SK-N-MC (cell line): Measurements from ENCODE around the gene KCNJ10.

Experiments used
- DNase-seq: peaks from one replicate; pipeline ENCODE4 v3.0.0-alpha.2; 2011; ENCODE audit warnings: low read depth, low spot score
- H3K27ac ChIP-seq: fragments of 200-600 bp; sonication (generic); 2 replicates; pipeline ENCODE4 v1.5.1; 2016; ENCODE audit warnings: mixed run types
- H3K36me3 ChIP-seq: fragments of 200-600 bp; sonication (generic); 2 replicates; pipeline ENCODE4 v1.6.1; 2017; ENCODE audit warnings: antibody characterized with exemption, low read length, mixed read lengths; ENCODE audit not compliant: insufficient read depth
- H3K4me3 ChIP-seq: fragments of 200-600 bp; sonication (generic); 2 replicates; pipeline ENCODE4 v1.5.1; 2016
- H3K9ac ChIP-seq: fragments of 200-600 bp; sonication (generic); 2 replicates; pipeline ENCODE4 v1.8.0; 2017; ENCODE audit warnings: mixed run types, mixed read lengths; ENCODE audit not compliant: insufficient read length
- H3K9me3 ChIP-seq: fragments of 200-600 bp; sonication (generic); 2 replicates; pipeline ENCODE4 v1.6.1; 2017; ENCODE audit warnings: low read depth, mild to moderate bottlenecking, antibody characterized with exemption, low read length, moderate library complexity, mixed read lengths
- EZH2 ChIP-seq: fragments of 200-600 bp; sonication (generic); IDR thresholded peaks from one replicate; pipeline ENCODE4 v1.6.1; 2017; ENCODE audit warnings: antibody characterized with exemption
- FOXP2 ChIP-seq: optimal IDR thresholded peaks from 2 replicates; pipeline ENCODE3; 2011; ENCODE audit warnings: mild to moderate bottlenecking, moderate library complexity; ENCODE audit not compliant: insufficient read depth; ENCODE audit errors: extremely low read length, control extremely low read depth
- POLR2AphosphoS5 ChIP-seq: IDR thresholded peaks from 2 replicates; pipeline ENCODE4 v1.6.1; 2012; ENCODE audit warnings: mild to moderate bottlenecking, low read depth, low read length, borderline replicate concordance

Gene KCNJ10

DNA sequence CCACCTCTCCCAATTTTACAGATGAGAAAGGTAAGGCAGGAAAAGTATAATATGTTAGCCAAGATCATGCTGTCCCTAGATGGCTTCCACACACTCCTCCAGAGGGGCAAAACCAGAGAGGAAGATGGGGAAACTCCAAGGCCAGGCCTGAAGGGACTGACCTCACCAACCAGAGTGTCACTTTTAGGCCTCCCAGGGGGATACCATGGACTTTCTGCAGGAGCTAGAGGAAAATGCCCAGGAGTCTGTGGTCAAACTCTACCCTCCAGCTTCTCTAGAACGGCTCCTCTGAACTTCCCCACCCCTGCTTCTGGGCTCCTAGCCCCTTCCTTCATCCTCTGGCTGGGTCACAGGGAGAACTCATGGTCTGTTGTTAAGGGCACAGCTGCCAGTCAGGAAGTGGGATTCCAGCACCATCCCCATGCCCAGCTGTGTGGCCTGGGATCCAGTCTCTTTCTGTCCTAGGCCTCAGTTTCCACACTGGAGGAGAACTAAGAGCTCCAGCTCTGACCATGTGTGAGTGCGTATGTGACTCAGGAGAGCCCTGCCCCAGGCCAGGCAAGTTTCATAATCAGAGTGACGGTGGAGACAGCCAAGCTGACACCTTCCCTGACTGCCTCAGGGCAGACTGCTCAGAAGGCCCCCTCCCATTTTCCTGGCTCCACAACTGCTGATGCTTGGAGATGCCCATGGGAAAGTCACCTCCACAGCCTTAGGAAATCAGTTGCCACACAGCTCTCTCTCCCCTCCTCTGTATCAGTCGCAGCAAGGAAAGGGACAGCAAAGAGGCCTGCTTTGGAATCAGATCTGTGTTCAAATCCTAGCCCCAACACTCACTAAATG is 26.5 kb upstream of the KCNJ10 start:
- H3K9me3 ChIP-seq, result no peaks in the 10 kb centered on the region
- H3K9ac ChIP-seq, result no peak overlapping the region
- no peaks in the 10 kb centered on the region for H3K36me3 ChIP-seq
- TF ChIP-seq FOXP2 (no peak), POLR2AphosphoS5 (no peak), EZH2 (no peak)
- no peak overlapping the region for H3K27ac ChIP-seq
- no peak overlapping the region for H3K4me3 ChIP-seq
- no peak for DNase-seq

DNA sequence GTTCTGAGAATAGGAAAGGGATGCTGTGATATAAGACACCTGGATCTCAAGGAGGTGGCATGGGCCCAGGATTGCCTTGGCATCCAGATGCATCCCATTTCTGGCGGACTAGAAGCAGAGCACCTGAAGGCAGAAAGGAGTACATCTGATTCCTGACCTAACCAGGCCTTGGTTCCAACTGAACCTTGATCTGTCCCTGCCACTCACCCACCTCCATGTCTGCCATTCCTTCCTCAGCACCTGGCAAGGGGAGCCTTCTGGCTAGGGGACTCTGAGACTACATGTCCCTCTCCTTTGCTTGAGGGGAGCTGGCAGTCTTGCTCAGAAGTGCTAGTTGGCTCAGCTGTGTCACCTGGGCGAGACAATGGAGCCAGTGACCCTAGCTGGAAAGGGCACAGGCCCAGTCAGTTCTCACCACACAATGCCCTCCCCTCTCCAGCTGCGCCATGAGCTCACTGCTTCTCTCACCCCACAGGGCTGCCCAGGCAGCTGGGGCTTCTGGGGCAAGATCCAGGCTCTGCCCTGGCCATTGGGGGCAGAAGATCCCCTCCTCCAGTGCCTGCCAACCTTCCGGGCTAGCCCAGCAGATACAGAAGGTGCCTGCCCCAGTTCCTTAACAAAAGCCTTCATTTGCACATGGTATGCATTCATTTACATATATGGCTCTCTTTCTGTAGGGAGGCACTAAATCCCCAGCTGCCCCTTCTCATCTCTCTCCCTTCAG is 25.6 kb upstream of the KCNJ10 start:
- H3K9ac ChIP-seq, result no peak overlapping the region
- H3K36me3 ChIP-seq, result no peaks in the 10 kb centered on the region
- TF ChIP-seq FOXP2, result no peak
- no peak for TF ChIP-seq EZH2
- TF ChIP-seq POLR2AphosphoS5, result no peak
- no peaks in the 10 kb centered on the region for H3K9me3 ChIP-seq
- no peak overlapping the region for H3K27ac ChIP-seq
- no peak for DNase-seq
- no peak overlapping the region for H3K4me3 ChIP-seq

DNA sequence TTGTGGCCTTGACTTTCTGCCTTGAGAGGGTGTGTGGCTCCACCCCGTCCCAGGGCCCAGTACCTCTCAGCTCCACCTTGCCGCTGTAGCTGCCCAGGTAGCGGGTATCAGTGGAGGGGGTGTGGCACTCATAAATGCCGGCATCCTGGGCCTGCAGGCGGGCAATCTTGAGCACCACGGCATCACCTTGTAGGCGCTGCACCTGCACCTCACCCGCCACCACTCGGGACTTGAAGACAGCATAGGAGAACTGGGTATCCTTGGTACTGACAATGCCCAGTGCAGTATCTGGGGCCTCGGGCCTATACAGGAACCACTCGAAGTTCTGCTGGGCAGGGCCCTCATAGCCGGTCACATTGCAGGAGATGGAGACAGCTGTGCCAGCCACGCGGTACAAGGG is 24.8 kb upstream of the KCNJ10 start:
- Histone ChIP-seq H3K27ac (no peak overlapping the region), H3K4me3 (no peak overlapping the region), H3K36me3 (no peaks in the 10 kb centered on the region), H3K9me3 (no peaks in the 10 kb centered on the region), H3K9ac (no peak overlapping the region)
- TF ChIP-seq POLR2AphosphoS5, result no peak
- TF ChIP-seq EZH2, result no peak
- DNase-seq, result no peak

DNA sequence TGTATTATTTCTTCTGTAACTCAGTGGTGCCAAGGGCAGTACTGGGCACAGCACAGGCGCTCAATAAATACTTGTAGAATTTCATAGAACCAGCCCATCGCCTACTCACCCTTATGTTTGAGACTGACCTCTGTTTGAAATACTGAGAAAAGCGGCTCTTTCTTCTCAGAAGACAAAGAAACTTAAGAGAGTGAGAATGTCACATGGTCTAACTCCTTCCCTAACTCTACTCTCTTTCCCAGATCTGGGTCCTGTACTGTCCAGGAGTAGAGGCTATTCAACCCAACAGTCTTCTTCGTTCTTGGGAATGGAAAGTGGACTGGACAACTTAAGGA is 24.3 kb upstream of the KCNJ10 start:
- H3K27ac ChIP-seq, result no peak overlapping the region
- no peak for DNase-seq
- no peaks in the 10 kb centered on the region for H3K36me3 ChIP-seq
- no peak overlapping the region for H3K9ac ChIP-seq
- H3K4me3 ChIP-seq, result no peak overlapping the region
- H3K9me3 ChIP-seq, result no peaks in the 10 kb centered on the region
- TF ChIP-seq FOXP2, result no peak
- no peak for TF ChIP-seq POLR2AphosphoS5
- no peak for TF ChIP-seq EZH2

DNA sequence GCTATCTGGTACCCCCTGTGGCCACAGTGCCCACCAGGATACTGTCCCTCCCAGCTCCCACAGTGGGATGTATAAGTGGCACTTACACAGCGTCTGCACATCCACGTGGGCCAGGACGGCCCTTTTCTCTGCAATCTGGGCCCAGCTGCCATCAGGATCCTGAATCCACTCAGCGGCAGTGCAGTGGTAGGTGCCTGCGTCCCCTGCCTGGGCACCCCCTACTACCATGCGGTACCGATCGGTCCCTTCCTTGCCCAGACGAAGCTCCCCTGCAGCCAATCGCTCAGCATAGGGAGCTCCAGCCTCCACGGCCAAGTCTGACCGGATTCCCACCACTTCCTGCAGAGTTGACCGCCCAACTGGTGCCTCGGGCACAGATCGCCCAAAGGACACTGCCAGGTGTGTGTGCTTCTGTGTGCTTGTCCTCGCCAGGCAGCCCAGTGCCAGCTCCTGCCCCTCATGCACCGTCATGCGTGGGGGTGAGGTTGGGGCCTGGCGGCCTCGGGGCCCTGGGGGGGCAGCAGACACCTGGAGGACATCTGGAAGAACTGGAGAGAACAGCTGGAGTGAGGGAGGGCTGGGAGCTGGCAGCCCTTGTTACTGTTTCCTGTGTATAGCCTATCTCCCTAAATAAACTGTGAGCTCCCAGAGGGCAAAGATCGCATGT is 23.8 kb upstream of the KCNJ10 start:
- no peak overlapping the region for H3K4me3 ChIP-seq
- no peak for TF ChIP-seq FOXP2
- TF ChIP-seq POLR2AphosphoS5, result no peak
- no peak for TF ChIP-seq EZH2
- H3K27ac ChIP-seq, result no peak overlapping the region
- no peak for DNase-seq
- no peaks in the 10 kb centered on the region for H3K9me3 ChIP-seq
- H3K9ac ChIP-seq, result no peak overlapping the region
- no peaks in the 10 kb centered on the region for H3K36me3 ChIP-seq

DNA sequence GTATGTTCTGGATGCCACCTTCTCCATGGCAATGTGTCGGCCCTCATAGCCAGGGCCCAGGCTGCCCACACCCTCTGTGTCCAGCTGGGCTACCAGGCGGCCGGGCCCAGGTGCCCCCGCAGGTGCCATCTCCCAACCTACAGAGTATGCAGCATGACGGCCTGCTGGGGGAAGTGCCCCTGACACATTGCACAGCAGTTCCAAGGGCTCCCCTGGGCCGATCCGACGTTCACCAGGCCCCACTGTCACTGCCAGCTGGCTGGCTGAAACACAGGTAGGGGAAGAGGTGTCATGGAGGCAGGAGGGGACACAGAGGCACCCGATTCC is 23.1 kb upstream of the KCNJ10 start:
- Histone ChIP-seq H3K4me3 (no peak overlapping the region), H3K27ac (no peak overlapping the region), H3K9ac (no peak overlapping the region), H3K36me3 (no peaks in the 10 kb centered on the region), H3K9me3 (no peaks in the 10 kb centered on the region)
- TF ChIP-seq POLR2AphosphoS5 (no peak), FOXP2 (no peak), EZH2 (no peak)
- no peak for DNase-seq

DNA sequence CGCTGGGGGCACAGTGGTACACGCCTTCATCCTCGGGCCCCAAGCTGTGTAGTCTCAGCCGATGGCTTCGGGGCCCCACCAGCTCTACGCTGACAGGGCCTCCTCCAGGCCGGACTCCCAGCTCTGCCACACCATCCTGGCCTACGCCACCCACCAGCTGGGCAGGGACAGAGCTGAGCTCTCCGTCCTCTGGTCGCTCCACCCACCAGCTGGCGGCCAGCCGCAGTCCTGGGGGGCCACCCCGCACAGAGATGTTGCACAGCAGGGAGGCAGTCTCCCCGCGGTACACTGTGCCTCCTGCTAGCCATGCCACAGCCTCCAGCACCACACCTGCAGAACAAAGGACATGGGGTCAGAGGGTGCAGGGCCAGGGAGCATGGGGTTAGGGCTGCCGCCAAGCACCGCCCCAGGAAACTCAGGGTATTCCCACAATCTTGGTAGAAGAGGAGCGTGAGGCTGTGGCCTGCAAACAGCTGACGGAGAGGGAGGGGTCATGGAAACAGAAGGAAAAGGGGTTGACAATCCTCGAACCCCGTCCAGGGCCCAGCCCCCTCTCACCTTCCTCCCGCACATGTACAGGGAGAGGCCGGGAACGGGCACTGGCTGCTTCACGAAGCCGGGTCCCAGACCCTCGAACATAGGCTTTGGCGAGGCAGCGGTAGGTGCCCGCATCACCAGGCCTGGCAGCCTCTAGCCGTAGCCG is 22.6 kb upstream of the KCNJ10 start:
- TF ChIP-seq FOXP2 (no peak), EZH2 (no peak), POLR2AphosphoS5 (no peak)
- DNase-seq, result no peak
- H3K9me3 ChIP-seq, result no peaks in the 10 kb centered on the region

DNA sequence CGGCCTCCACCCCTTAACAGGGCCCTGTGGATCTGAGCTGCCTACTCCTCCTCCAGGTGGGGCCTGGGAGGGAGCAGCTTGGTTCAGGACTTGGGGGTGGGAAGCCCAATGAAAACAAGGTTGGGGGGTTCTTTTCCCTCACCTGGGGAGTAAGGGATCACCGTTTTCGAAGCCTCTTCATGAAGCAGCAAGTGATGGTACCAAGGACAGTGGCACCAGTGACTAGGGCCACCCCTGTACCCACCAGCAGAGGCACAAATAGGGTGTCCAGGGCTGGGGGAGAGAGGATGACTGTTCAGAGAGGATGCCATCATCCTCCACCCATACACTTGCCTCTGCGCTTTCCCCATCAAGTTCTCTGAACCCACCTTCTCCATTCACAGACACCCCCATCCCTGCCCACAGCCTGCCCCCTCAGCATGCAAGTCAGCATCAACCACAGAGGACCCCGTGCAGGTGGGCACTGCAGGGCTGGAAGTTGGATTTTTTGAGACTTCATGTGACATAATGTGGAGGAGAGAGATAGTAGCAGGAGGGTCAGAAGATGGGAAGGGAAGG is 21.8 kb upstream of the KCNJ10 start:
- Histone ChIP-seq H3K9me3 (no peaks in the 10 kb centered on the region), H3K4me3 (no peak overlapping the region), H3K9ac (no peak overlapping the region), H3K36me3 (no peaks in the 10 kb centered on the region), H3K27ac (no peak overlapping the region)
- no peak for DNase-seq
- no peak for TF ChIP-seq POLR2AphosphoS5
- no peak for TF ChIP-seq EZH2
- no peak for TF ChIP-seq FOXP2

More for the DNA sequence above, 22.6 kb upstream of the KCNJ10 start:
- Histone ChIP-seq H3K27ac (no peak overlapping the region), H3K36me3 (no peaks in the 10 kb centered on the region), H3K4me3 (no peak overlapping the region), H3K9ac (no peak overlapping the region)
